HG03439 (cell line): ENCODE results near the gene PARPBP.
"Not testable (repeated sequence)": the region's sequence is repeated elsewhere in the genome, so short reads cannot be mapped to it uniquely, and the experiment has no call there.

Source experiments
- ATAC-seq: cut with Tn5 transposase; IDR thresholded peaks from one replicate; pipeline ENCODE4 v1.9.1; 2021; ENCODE audit warnings: mild to moderate bottlenecking, moderate library complexity; ENCODE audit not compliant: unreplicated experiment

Gene PARPBP

GRCh38 chr12:102240859-102241258 is 120.9 kb downstream of the PARPBP start:
- not testable (repeated sequence) for ATAC-seq
